ENCODE measurements around the gene TMEM86A. TPM values are rescaled to one million over a fixed set of nuclear protein-coding genes. Genes with fewer than 3 reads are reported as not detected.

TMEM86A gene
- total and polyA plus RNA-seq, 2 of the 8 experiments (the other 6 are each of a cell fraction or from before 2014, with no cell fraction given): 1.5 to 1.7 TPM

- TF ChIP-seq EP300 (IDR thresholded peaks at IDR 0.05; ENCODE audit: borderline replicate concordance in 1 of 2, low read depth in 2 of 2, low read length in 2 of 2) (no peak), RNF2 (IDR thresholded peaks at IDR 0.05; ENCODE audit: borderline replicate concordance, low read depth, low read length, missing control alignments, poor library complexity, severe bottlenecking) (no peak), CHD1 (IDR thresholded peaks at IDR 0.05; ENCODE audit: low read depth, low read length) (no peak), RAD21 (IDR thresholded peaks at IDR 0.05 in 1 of 2, conservative IDR thresholded peaks at IDR 0.05 in 1 of 2; ENCODE audit: low read depth in 2 of 2, low read length in 2 of 2) (no peak)
Measured at GRCh38 chr11:18710545-18710944, 12.0 kb downstream of the TMEM86A start (continued).
